GM18909 (cell line): Measurements from ENCODE around the gene DDX1.
"Not testable (repeated sequence)": the region's sequence is repeated elsewhere in the genome, so short reads cannot be mapped to it uniquely, and the experiment has no call there.

Source experiments
- ATAC-seq: cut with Tn5 transposase; IDR thresholded peaks from one replicate; pipeline ENCODE4 v1.9.1; 2021; ENCODE audit warnings: mild to moderate bottlenecking; ENCODE audit not compliant: unreplicated experiment, poor library complexity

Gene DDX1

GRCh38 chr2:15671842-15672815 is 80.5 kb downstream of the DDX1 start:
- ATAC-seq = no peak

GRCh38 chr2:15672961-15673918 is 81.6 kb downstream of the DDX1 start:
- no peak for ATAC-seq

- ATAC-seq = no peak
Measured at GRCh38 chr2:15673919-15674636, 82.4 kb downstream of the DDX1 start.

GRCh38 chr2:15674637-15675455 is 83.2 kb downstream of the DDX1 start:
- ATAC-seq = no peak

GRCh38 chr2:15675456-15676195 is 84.0 kb downstream of the DDX1 start:
- no peak for ATAC-seq

- no peak for ATAC-seq
Measured at GRCh38 chr2:15677141-15677843, 85.6 kb downstream of the DDX1 start.

- no peak for ATAC-seq
Measured at GRCh38 chr2:15678346-15678745, 86.7 kb downstream of the DDX1 start.

- no peak for ATAC-seq
Measured at GRCh38 chr2:15678909-15679308, 87.2 kb downstream of the DDX1 start.

GRCh38 chr2:15679386-15679924 is 87.8 kb downstream of the DDX1 start:
- no peak for ATAC-seq

GRCh38 chr2:15680132-15680531 is 88.5 kb downstream of the DDX1 start:
- not testable (repeated sequence) for ATAC-seq
